Measurements from ENCODE around the gene ZC2HC1C. TPM values are rescaled to one million over a fixed set of nuclear protein-coding genes. Genes with fewer than 3 reads are reported as not detected.

The ZC2HC1C gene
- total and polyA plus RNA-seq, 9 of the 15 experiments (the other 6 are each of a cell fraction or from before 2014, with no cell fraction given), result 6.3 to 9.2 (median 7.7) TPM

DNA sequence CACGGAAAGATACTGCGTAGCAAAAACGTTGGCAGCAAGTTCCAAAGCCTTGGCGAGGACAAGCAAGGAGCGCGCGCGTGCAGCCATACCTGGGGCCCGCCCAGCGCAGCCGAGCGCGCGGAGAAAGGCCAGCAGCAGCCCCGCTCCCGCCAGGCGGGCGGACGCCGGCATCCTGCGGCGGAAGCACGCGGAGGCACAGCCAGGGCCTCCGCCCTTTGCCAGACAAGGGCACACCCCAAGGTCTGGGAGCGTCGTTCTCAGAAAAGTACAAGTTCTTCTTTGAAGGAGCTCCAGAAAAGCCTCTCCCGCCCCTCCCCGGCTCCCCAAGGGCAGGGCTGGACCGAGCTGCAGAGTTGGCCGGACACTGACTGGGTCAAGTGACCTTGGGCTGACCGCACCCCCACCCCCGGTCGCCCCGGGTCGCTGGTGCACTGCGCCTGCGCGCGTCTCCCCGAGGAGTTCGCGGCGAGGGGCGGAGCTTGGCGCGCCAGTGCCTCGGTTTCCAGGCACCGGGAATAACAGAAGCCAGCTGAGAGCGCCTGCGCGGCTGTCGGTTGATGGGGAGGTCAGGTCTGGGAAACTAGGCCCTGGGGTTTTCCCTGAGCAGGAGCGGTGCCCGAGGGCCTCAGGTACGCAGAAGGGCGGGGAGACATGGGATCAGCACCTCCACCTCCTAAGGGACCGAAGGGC lies at the start of gene ZC2HC1C (continued):
- TF ChIP-seq PYGO2 (tag; IDR thresholded peaks at IDR 0.05) (no peak), TAL1 (IDR thresholded peaks at IDR 0.05) (no peak), EGR1 (conservative IDR thresholded peaks at IDR 0.05) (peak; percentile 62), SNRNP70 (optimal IDR thresholded peaks at IDR 0.05; ENCODE audit: low read depth, low read length) (no peak), MXI1 (IDR thresholded peaks at IDR 0.05; ENCODE audit: low read depth, low read length) (peak; percentile 61; the same call in 1 of the 2 replicates), ZNF124 (CRISPR knock-in tag; IDR thresholded peaks at IDR 0.05) (no peak), BHLHE40 (IDR thresholded peaks at IDR 0.05; ENCODE audit: low read length) (peak; percentile 72), PHTF2 (CRISPR knock-in tag; IDR thresholded peaks at IDR 0.05) (no peak), ZNF695 (CRISPR knock-in tag; IDR thresholded peaks at IDR 0.05) (no peak), NFIC (IDR thresholded peaks at IDR 0.05) (peak; percentile 26; the same call in 1 of the 2 replicates), TEAD2 (tag; IDR thresholded peaks at IDR 0.05) (no peak), EP300 (IDR thresholded peaks at IDR 0.05; ENCODE audit: low read length) (peak; percentile 48; the same call in 1 of the 2 replicates), KHSRP (IDR thresholded peaks at IDR 0.05) (no peak), MYNN (IDR thresholded peaks at IDR 0.05) (0 out of 2 replicates have a peak, but pooled peaks have one; percentile 29), MYNN (CRISPR knock-in tag; IDR thresholded peaks at IDR 0.05) (no peak), GATA2 (CRISPR knock-in tag; IDR thresholded peaks at IDR 0.05) (no peak), IRF9 (tag; IDR thresholded peaks at IDR 0.05) (no peak), NONO (IDR thresholded peaks at IDR 0.05; ENCODE audit: low read depth in 2 of 2, low read length in 1 of 2) (no peak), ZNF407 (IDR thresholded peaks at IDR 0.05; ENCODE audit: low read depth) (no peak), STAG1 (CRISPR knock-in tag; IDR thresholded peaks at IDR 0.05; ENCODE audit: borderline replicate concordance) (no peak), MCM7 (IDR thresholded peaks at IDR 0.05) (no peak)
- TF ChIP-seq, protein P1, sequence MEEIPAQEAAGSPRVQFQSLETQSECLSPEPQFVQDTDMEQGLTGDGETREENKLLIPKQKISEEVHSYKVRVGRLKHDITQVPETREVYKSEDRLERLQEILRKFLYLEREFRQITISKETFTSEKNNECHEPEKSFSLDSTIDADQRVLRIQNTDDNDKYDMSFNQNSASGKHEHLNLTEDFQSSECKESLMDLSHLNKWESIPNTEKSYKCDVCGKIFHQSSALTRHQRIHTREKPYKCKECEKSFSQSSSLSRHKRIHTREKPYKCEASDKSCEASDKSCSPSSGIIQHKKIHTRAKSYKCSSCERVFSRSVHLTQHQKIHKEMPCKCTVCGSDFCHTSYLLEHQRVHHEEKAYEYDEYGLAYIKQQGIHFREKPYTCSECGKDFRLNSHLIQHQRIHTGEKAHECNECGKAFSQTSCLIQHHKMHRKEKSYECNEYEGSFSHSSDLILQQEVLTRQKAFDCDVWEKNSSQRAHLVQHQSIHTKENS (CRISPR knock-in tag; IDR thresholded peaks at IDR 0.05), result no peak

All from K562 (cell line).